Left lobe of liver (tissue), 2 donors: ENCODE measurements around the gene ATP8A2. TPM values are rescaled to one million over a fixed set of nuclear protein-coding genes. Genes with fewer than 3 reads are reported as not detected.

ENCODE experiments used
- ATAC-seq: fragments of 200-7000 bp; cut with Tn5 transposase; one replicate; pipeline ENCODE4 v1.9.1; 2020; ENCODE audit warnings: mild to moderate bottlenecking, moderate library complexity
- DNase-seq: peaks from one replicate; pipeline ENCODE4 v3.0.0-alpha.2; 2020; ENCODE audit warnings: low spot score
- total RNA-seq: library from RNA; stranded (reverse); gene quantifications from one replicate; pipeline ENCODE4 v1.2.1, GENCODE V29; 2021
- donor health status: DM: no; HTN: no; CAD: no; lungs with moderate emphysema.
- donor health status: DM: no; HTN: yes; CAD: no.

The ATP8A2 gene
- total RNA-seq, 1 donor from 2014 or later, result not detected

GRCh38 chr13:25873242-25873612 lies 501.5 kb downstream of the ATP8A2 start:
- DNase-seq, result no peak
- no peak for ATAC-seq

- DNase-seq (no peak), ATAC-seq (no peak)
Measured at GRCh38 chr13:25874064-25874737, 502.4 kb downstream of the ATP8A2 start.

GRCh38 chr13:25874907-25875306 lies 503.1 kb downstream of the ATP8A2 start:
- ATAC-seq, result no peak

GRCh38 chr13:25876247-25876646 lies 504.5 kb downstream of the ATP8A2 start:
- DNase-seq (no peak), ATAC-seq (no peak)

More at GRCh38 chr13:25874907-25875306, 503.1 kb downstream of the ATP8A2 start:
- DNase-seq, result no peak

- DNase-seq, result no peak
- no peak for ATAC-seq
Measured at GRCh38 chr13:25879466-25879865, 507.7 kb downstream of the ATP8A2 start.

GRCh38 chr13:25881136-25881926 lies 509.6 kb downstream of the ATP8A2 start:
- no peak for DNase-seq
- no peak for ATAC-seq

GRCh38 chr13:25881971-25882451 lies 510.2 kb downstream of the ATP8A2 start:
- no peak for ATAC-seq
- no peak for DNase-seq

- ATAC-seq (no peak), DNase-seq (no peak)
Measured at GRCh38 chr13:25882466-25883357, 510.9 kb downstream of the ATP8A2 start.

GRCh38 chr13:25885418-25885817 lies 513.6 kb downstream of the ATP8A2 start:
- no peak for DNase-seq
- ATAC-seq, result no peak

GRCh38 chr13:25886438-25887214 lies 514.9 kb downstream of the ATP8A2 start:
- ATAC-seq (no peak), DNase-seq (no peak)

- ATAC-seq, result no peak
- DNase-seq, result no peak
Measured at GRCh38 chr13:25887962-25888655, 516.3 kb downstream of the ATP8A2 start.

GRCh38 chr13:25890671-25891212 lies 519.0 kb downstream of the ATP8A2 start:
- DNase-seq, result no peak
- no peak for ATAC-seq

GRCh38 chr13:25898991-25899390 lies 527.2 kb downstream of the ATP8A2 start:
- DNase-seq, result no peak
- no peak for ATAC-seq

- no peak for DNase-seq
- no peak for ATAC-seq
Measured at GRCh38 chr13:25899464-25899863, 527.7 kb downstream of the ATP8A2 start.

- ATAC-seq (no peak), DNase-seq (no peak)
Measured at GRCh38 chr13:25899952-25900351, 528.2 kb downstream of the ATP8A2 start.

GRCh38 chr13:25901460-25902376 lies 529.9 kb downstream of the ATP8A2 start:
- DNase-seq (no peak), ATAC-seq (no peak)

GRCh38 chr13:25902455-25902854 lies 530.7 kb downstream of the ATP8A2 start:
- no peak for ATAC-seq
- no peak for DNase-seq

GRCh38 chr13:25902891-25903341 lies 531.1 kb downstream of the ATP8A2 start:
- DNase-seq (no peak), ATAC-seq (no peak)
